ENCODE data around the gene PIP5KL1. TPM values are rescaled to one million over a fixed set of nuclear protein-coding genes. Genes with fewer than 3 reads are reported as not detected.

The PIP5KL1 gene
- total and polyA plus RNA-seq, 2 of the 4 experiments (the other 2 are of a cell fraction): 0.36 to 3.6 TPM

- H4K8ac ChIP-seq (ENCODE audit: low read depth in 2 of 2, low read length in 2 of 2): peak overlapping the region in 1 of 2 experiments; percentile 30; a peak in 1 of 4 replicates
- H3K9ac ChIP-seq (ENCODE audit: low read depth, low read length): no peak overlapping the region
- no peak overlapping the region for H3K56ac ChIP-seq (ENCODE audit: extremely low read depth, insufficient read depth, low read length)
- H3K14ac ChIP-seq (replicated peaks; ENCODE audit: low read depth, low read length): peak overlapping the region; percentile 39; the same call in 1 of the 2 replicates
- peak overlapping the region; percentile 62 for H4K91ac ChIP-seq (ENCODE audit: insufficient read depth, low read depth, low read length)
- in situ Hi-C loops (cut with MboI; ENCODE audit: low sequenced_read_pairs) (no loop called here), intact Hi-C loops (cut with micrococcal nuclease) (no loop called here), dilution Hi-C loops (cut with HindIII; ENCODE audit: low sequenced_read_pairs, unreplicated experiment) (no loop called here)
- H4K20me1 ChIP-seq (ENCODE audit: insufficient read depth, low read length): no peaks in the 10 kb centered on the region
- peaks cover 53 to 83% of the 10 kb centered on the region in 2 experiments for H3K79me1 ChIP-seq (ENCODE audit: low read depth in 1 of 2, low read length in 2 of 2)
- H2AK9ac ChIP-seq (replicated peaks; ENCODE audit: low read depth, low read length, poor library complexity): peak overlapping the region; percentile 44
- ATAC-seq (ENCODE audit: low read depth) (no peak), DNase-seq (no peak)
- peak overlapping the region; percentile 84; the same call in 1 of the 3 replicates for H2BK15ac ChIP-seq (ENCODE audit: low read depth, low read length)
- H2AFZ ChIP-seq (replicated peaks; ENCODE audit: low read length, poor library complexity): no peak overlapping the region
- H3K9me3 ChIP-seq (ENCODE audit: control insufficient read depth, insufficient read depth, low read length): no peaks in the 10 kb centered on the region; the same call in 1 of the 2 replicates
- H3K27me3 ChIP-seq (ENCODE audit: control insufficient read depth, insufficient read depth, low read length): no peaks in the 10 kb centered on the region
- H3K4ac ChIP-seq (ENCODE audit: low read depth, low read length): peak overlapping the region; percentile 67
- peak overlapping the region; percentile 61 for H2BK20ac ChIP-seq (ENCODE audit: low read depth, low read length)
- H3K23ac ChIP-seq (ENCODE audit: low read depth, low read length): no peak overlapping the region
- no peak overlapping the region for H3K27ac ChIP-seq (ENCODE audit: insufficient read depth, low read length)
- BruUV-seq (replicated peaks): no TSS peak
- H3K18ac ChIP-seq (ENCODE audit: low read depth, low read length): no peak overlapping the region
- H3K9me1 ChIP-seq (ENCODE audit: insufficient read depth, low read length): peaks cover 26% of the 10 kb centered on the region
- H2BK5ac ChIP-seq (ENCODE audit: low read depth, low read length, poor library complexity, severe bottlenecking): peak overlapping the region; percentile 8
- no peak overlapping the region; the same call in 1 of the 2 replicates for H4K5ac ChIP-seq (ENCODE audit: low read depth, low read length)
- 80% methylated on average over 5 of the region's 19 CpGs; no CpG with 5 or more reads in 1 of the 2 experiments for WGBS, 2 experiments (ENCODE audit: extremely low coverage in 2 of 2, insufficient read length in 1 of 2)
- no peak overlapping the region for H3K4me3 ChIP-seq (ENCODE audit: insufficient read depth, low read depth, low read length)
- H2AK5ac ChIP-seq (ENCODE audit: low read depth, low read length): peak overlapping the region; percentile 91; the same call in 1 of the 2 replicates
- CTCF ChIA-PET: interaction anchor here (0.5 to 1.4 kb wide), 2 partner anchors 72 to 195 kb away, joined by 3 to 4 read pairs; no protein-coding TSS in a partner anchor
- H3K36me3 ChIP-seq (ENCODE audit: control insufficient read depth, insufficient read depth, low read length): no peaks in the 10 kb centered on the region
- no peak overlapping the region for H3K4me2 ChIP-seq (ENCODE audit: low read depth, low read length)
- peak overlapping the region; percentile 84 for H2BK120ac ChIP-seq (ENCODE audit: low read depth, low read length)
- POLR2A ChIA-PET (ENCODE audit: unreplicated experiment): no interaction called here
- peaks cover 49% of the 10 kb centered on the region for H3K4me1 ChIP-seq (ENCODE audit: control insufficient read depth, insufficient read depth, low read length)
- no peak for TF ChIP-seq FOS (IDR thresholded peaks at IDR 0.05; ENCODE audit: low read depth, low read length)
- TF ChIP-seq MAFK (IDR thresholded peaks at IDR 0.05; ENCODE audit: low read depth, low read length): no peak
- TF ChIP-seq RCOR1 (IDR thresholded peaks at IDR 0.05; ENCODE audit: insufficient replicate concordance, low read length): no peak
- no peak for TF ChIP-seq MXI1 (IDR thresholded peaks at IDR 0.05; ENCODE audit: borderline replicate concordance, low read depth, low read length)
- no peak for TF ChIP-seq CHD1 (IDR thresholded peaks at IDR 0.05; ENCODE audit: low read depth, low read length)
- no peak for TF ChIP-seq RAD21 (IDR thresholded peaks at IDR 0.05; ENCODE audit: low read length)
- TF ChIP-seq, protein P1, sequence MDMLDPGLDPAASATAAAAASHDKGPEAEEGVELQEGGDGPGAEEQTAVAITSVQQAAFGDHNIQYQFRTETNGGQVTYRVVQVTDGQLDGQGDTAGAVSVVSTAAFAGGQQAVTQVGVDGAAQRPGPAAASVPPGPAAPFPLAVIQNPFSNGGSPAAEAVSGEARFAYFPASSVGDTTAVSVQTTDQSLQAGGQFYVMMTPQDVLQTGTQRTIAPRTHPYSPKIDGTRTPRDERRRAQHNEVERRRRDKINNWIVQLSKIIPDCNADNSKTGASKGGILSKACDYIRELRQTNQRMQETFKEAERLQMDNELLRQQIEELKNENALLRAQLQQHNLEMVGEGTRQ (IDR thresholded peaks at IDR 0.05; ENCODE audit: low read depth, low read length): no peak
- TF ChIP-seq ELK1 (IDR thresholded peaks at IDR 0.05; ENCODE audit: borderline replicate concordance, low read depth, low read length): no peak
- TF ChIP-seq, protein P2, sequence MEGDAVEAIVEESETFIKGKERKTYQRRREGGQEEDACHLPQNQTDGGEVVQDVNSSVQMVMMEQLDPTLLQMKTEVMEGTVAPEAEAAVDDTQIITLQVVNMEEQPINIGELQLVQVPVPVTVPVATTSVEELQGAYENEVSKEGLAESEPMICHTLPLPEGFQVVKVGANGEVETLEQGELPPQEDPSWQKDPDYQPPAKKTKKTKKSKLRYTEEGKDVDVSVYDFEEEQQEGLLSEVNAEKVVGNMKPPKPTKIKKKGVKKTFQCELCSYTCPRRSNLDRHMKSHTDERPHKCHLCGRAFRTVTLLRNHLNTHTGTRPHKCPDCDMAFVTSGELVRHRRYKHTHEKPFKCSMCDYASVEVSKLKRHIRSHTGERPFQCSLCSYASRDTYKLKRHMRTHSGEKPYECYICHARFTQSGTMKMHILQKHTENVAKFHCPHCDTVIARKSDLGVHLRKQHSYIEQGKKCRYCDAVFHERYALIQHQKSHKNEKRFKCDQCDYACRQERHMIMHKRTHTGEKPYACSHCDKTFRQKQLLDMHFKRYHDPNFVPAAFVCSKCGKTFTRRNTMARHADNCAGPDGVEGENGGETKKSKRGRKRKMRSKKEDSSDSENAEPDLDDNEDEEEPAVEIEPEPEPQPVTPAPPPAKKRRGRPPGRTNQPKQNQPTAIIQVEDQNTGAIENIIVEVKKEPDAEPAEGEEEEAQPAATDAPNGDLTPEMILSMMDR (conservative IDR thresholded peaks at IDR 0.05; ENCODE audit: low read depth, low read length): no peak
- TF ChIP-seq RFX5 (IDR thresholded peaks at IDR 0.05; ENCODE audit: low read depth, low read length): no peak
- TF ChIP-seq MAZ (IDR thresholded peaks at IDR 0.05; ENCODE audit: borderline replicate concordance, low read depth, low read length): no peak
- no peak for TF ChIP-seq CEBPB (IDR thresholded peaks at IDR 0.05; ENCODE audit: low read depth, low read length)
- TF ChIP-seq SMC3 (IDR thresholded peaks at IDR 0.05; ENCODE audit: low read depth, low read length): no peak
- no peak for TF ChIP-seq NFE2L2 (IDR thresholded peaks at IDR 0.05; ENCODE audit: low read depth, low read length)
- TF ChIP-seq POLR2A (IDR thresholded peaks at IDR 0.05; ENCODE audit: low read depth, low read length): no peak
These were observed 32.9 kb upstream of the PIP5KL1 start for GRCh38 chr9:127963359-127964064.

Data from IMR-90 (cell line).